K562 (cell line): ENCODE results near the gene IPO5.

Experiments used
- MXI1 ChIP-seq: IDR thresholded peaks from 2 replicates; pipeline ENCODE4 v1.6.1; 2011; ENCODE audit warnings: low read depth, mild to moderate bottlenecking, improper control_type of control experiment, low read length
- POLR2A ChIP-seq: fragments of 450-650 bp; conservative IDR thresholded peaks from 2 replicates; pipeline ENCODE4 v1.6.1; 2016

DNA sequence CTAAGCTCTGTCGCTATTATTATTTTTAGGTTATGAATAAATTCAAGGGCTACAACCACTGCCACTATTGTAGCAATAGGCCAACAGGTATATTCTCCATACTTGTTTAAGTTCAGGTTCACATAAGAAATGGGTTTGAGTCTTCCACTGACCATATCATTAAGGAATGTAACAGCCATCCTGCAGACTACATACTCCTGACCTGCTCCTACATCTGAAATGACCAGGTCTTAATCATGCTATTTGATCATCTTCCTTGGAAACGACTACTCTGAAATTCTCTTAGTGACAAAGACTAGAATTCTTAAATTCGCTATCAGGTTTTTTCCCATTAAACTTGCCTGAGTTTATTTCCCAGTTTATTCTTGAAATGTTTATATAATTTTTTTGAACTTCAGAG is 66.8 kb downstream of the IPO5 start:
- TF ChIP-seq POLR2A (no peak), MXI1 (no peak)
